D721Med (cell line): ENCODE data around the gene MTIF2.
"Not testable (repeated sequence)": the region's sequence is repeated elsewhere in the genome, so short reads cannot be mapped to it uniquely, and the experiment has no call there.

ENCODE experiments used
- DNase-seq: peaks from one replicate; pipeline ENCODE4 v3.0.0; 2011; ENCODE audit warnings: low spot score; ENCODE audit not compliant: insufficient read length
- FAIRE-seq: peaks from 2 replicates; lab custom pipeline; 2011; peaks lifted over from hg19 to GRCh38; lab: Jason Lieb, UNC
- TF ChIP-seq, protein P1 (sequence below): IDR thresholded peaks from 2 replicates; pipeline ENCODE4 v1.5.1; 2012; ENCODE audit warnings: mild to moderate bottlenecking, control low read depth; ENCODE audit not compliant: insufficient read depth; ENCODE audit errors: missing control alignments

MTIF2 gene

GRCh38 chr2:55283083-55283482 lies 14.1 kb upstream of the MTIF2 start:
- TF ChIP-seq, protein P1, sequence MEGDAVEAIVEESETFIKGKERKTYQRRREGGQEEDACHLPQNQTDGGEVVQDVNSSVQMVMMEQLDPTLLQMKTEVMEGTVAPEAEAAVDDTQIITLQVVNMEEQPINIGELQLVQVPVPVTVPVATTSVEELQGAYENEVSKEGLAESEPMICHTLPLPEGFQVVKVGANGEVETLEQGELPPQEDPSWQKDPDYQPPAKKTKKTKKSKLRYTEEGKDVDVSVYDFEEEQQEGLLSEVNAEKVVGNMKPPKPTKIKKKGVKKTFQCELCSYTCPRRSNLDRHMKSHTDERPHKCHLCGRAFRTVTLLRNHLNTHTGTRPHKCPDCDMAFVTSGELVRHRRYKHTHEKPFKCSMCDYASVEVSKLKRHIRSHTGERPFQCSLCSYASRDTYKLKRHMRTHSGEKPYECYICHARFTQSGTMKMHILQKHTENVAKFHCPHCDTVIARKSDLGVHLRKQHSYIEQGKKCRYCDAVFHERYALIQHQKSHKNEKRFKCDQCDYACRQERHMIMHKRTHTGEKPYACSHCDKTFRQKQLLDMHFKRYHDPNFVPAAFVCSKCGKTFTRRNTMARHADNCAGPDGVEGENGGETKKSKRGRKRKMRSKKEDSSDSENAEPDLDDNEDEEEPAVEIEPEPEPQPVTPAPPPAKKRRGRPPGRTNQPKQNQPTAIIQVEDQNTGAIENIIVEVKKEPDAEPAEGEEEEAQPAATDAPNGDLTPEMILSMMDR = no peak
- FAIRE-seq (no peak), DNase-seq (no peak)

DNA sequence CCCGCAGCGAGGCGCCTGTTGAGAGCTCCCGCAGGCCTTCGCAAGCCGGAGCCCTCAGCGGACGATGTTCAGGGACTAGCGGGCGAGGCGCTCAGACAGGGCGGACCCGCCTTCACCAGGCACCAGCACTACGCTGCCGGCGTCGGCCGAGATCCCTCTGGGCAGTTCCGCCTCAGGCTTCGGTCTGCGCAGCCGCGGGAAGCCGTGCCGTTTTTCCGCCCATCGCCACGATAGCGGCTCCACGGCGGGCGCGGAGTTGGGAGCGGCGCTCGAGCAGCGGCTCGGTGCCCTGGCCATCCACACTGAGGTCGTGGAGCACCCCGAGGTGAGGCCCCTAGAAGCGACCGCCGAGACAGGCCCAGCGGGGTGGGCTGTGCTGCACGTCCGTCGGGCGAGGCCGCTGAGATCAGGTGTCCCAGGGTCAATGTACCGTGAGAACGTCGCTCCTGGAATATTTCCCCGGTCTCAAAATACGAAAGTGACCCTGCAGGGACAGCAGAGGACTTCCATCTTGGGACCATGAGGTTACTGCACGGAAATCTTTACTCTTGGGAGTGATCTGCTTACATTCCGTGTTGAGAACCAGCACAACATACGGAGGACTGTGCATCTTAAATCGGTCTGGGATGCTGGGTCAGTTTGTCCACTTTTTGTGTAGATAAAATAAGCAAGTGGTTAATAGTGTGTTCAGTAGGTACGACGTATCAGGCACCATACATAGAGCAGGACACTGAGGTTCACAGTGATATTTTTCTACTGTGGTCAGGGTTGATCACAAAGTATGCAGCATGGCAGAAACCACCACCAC lies 13.3 kb upstream of the MTIF2 start:
- FAIRE-seq (no peak), DNase-seq (peak; percentile 31)
- TF ChIP-seq, protein P1 = no peak

- FAIRE-seq = not testable (repeated sequence)
Observed at GRCh38 chr2:55280851-55281546, 12.0 kb upstream of the MTIF2 start.

DNA sequence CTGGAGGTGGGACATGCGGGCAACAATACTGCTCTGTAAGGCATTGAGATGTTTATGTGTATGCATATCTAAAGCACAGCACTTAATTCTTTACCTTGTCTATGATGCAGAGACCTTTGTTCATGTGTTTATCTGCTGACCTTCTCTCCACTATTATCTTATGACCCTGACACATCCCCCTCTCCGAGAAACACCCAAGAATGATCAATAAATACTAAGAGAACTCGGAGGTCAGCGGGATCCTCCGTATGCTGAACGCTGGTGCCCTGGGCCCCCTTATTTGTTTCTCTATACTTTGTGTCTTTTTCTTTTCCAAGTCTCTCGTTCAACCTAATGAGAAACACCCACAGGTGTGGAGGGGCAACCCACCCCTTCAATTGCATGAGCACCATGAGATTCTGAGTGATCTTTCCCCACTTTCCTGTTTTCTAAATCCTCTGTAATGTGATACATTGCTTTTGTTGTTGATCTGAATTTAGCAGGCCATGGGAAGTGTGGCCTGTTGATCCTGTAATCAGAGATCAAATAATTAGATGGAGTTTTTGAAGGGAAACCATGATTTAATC lies 10.9 kb upstream of the MTIF2 start:
- not testable (repeated sequence) for FAIRE-seq, DNase-seq

More at GRCh38 chr2:55280851-55281546, 12.0 kb upstream of the MTIF2 start:
- not testable (repeated sequence) for DNase-seq

- not testable (repeated sequence) for FAIRE-seq, DNase-seq
Observed at GRCh38 chr2:55279214-55279835, 10.3 kb upstream of the MTIF2 start.

DNA sequence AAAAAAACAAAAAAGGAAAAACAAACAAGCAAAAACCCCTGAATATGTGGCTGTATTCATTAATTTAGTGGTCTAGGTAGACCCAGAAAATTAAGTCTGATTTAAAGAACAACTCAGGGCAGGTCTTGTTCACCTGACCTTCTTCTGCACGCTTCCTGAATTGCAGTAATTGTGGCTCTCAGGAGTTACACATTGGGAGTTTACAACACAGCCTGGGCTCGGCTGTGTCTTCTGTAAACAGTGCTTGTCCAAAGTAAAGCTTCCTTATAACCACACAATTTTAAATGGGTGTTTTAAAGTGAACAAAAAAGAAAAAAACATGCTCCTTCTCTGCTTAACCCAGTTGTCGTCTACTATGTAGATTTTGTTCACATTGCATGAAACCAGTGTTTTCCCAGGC lies 8.3 kb upstream of the MTIF2 start:
- TF ChIP-seq, protein P1 = no peak
- no peak for DNase-seq
- no peak for FAIRE-seq

- FAIRE-seq = not testable (repeated sequence)
Observed at GRCh38 chr2:55274346-55274745, 5.3 kb upstream of the MTIF2 start.

GRCh38 chr2:55269645-55269990 lies 587 bp upstream of the MTIF2 start:
- TF ChIP-seq, protein P1 = no peak
- no peak for FAIRE-seq
- DNase-seq = no peak

More at GRCh38 chr2:55274346-55274745, 5.3 kb upstream of the MTIF2 start:
- not testable (repeated sequence) for DNase-seq
